ENCODE results near the gene SPATA12. TPM values are rescaled to one million over a fixed set of nuclear protein-coding genes. Genes with fewer than 3 reads are reported as not detected.
A peak's percentile ranks its signal among the peaks of the same experiment; 100 is the strongest.

The SPATA12 gene, protein sequence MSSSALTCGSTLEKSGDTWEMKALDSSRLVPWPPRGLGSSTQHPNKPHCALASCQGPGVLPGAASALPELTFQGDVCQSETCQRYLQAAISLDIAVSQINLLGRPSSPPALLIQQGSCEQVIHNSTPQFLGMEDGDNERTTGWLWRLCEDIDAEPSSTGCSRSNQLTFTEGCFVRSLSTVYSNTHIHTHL
- total RNA-seq (2014; rRNA removed; shearing (Covaris generic)): 0.14 TPM in 1 of 2 replicates, not detected in the other

DNA sequence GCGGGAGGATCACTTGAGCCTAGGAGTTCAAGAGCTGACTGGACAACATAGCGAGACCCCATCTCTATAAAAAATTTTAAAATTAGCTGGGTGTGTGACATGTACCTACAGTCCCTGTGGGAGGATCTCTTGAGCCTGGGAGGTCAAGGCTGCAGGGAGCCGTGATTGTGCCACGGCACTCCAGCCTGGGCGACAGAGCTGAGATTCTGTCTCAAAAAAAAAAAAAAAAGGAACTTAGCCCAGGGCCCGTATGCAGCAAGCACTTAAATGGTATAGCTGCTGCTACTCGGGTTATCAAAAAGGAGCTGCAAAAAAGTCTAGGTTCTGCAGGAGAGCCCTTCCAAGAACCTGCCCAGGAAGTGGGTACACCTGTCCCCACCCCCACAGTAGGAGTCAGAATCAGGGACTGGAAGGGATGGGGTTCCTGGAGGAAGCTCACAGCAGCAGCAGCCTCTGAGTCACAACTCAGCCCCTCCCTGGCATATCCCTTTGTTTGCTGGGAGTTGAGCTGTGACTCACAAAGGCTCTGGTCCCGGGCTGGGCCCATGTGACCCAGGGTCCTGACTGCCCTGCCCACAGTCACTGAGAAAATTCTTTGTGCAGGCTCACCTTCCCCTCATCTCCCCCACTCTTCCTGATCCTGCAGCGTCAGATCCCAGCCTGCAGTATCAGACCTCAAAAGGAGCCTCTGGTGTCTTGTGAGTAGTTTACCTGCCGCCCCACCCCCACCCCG lies at the start of gene SPATA12:
TSS of gene SPATA12 (plus strand) at position 576 of the 733 bp plus-strand sequence. CDS start 13,031 bp downstream, outside the sequence.
- DNase-seq: peak; percentile 90
- Histone ChIP-seq H3K27me3 (ENCODE audit: control insufficient read depth, insufficient read depth, low read length) (no peaks in the 10 kb centered on the region), H3K36me3 (replicated peaks; ENCODE audit: control insufficient read depth, insufficient read depth, low read length) (no peaks in the 10 kb centered on the region), H3K4me3 (ENCODE audit: insufficient read depth, low read depth, low read length) (no peak within 1 kb of the TSS)

DNA sequence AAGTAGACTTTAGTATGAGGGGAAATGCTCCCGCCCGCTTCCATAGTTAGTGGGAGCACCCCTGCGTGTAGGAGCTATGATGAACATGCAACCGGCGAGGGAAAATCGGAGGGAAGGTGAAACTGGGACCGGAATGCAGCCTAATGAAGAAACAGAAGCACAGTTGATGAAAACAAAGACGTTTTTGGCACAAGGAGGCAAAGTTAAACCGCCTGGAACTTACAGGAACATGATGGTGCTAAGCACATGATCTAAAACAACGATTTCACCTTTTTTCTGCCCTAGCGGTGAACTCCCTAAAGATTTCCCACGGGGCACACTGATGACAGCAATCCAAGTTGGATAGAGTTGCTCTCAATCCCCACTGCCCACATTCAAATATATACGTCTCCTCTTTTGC lies 49.4 kb upstream of the SPATA12 start:
- Histone ChIP-seq H3K27me3 (ENCODE audit: control insufficient read depth, insufficient read depth, low read length) (no peaks in the 10 kb centered on the region), H3K36me3 (replicated peaks; ENCODE audit: control insufficient read depth, insufficient read depth, low read length) (no peaks in the 10 kb centered on the region), H3K4me3 (ENCODE audit: insufficient read depth, low read depth, low read length) (no peak overlapping the region)
- no peak for DNase-seq

DNA sequence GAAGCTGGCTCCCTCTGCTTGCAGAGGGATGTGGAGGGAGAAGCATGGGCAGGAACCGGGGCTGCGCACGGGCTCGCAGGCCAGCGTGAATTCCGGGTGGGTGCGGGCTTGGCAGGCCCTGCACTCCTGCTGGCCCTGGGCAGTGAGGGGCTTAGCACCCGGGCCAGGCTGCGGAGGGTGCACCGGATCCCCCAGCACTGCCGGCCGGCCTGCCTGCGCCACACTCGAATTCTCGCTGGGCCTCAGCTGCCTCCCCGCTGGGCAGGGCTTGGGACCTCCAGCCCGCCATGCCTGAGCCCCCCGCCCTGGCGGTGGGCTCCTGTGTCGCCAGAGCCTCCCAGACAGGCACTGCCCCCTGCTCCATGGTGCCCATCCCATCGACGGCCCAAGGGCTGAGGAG lies 47.6 kb upstream of the SPATA12 start:
- Histone ChIP-seq H3K27me3 (ENCODE audit: control insufficient read depth, insufficient read depth, low read length) (no peaks in the 10 kb centered on the region), H3K4me3 (ENCODE audit: insufficient read depth, low read depth, low read length) (no peak overlapping the region), H3K36me3 (replicated peaks; ENCODE audit: control insufficient read depth, insufficient read depth, low read length) (no peaks in the 10 kb centered on the region)
- DNase-seq: no peak

DNA sequence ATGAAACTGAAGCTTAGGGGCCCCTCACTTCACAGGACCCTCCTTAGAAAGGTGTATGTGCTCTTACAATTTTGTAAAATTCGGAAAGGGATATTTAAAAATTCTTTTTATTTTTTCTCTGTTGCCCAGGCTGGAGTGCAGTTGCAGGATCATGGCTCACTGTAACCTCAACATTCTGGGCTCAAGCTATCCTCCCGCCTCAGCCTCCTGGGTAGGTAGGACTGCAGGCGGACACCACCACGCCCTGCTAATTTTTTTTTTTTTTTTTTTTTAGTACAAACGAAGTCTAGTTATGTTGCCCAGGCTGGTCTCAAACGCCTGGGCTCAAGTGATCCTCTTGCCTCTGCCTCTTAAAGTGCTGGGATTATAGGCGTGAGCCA lies 45.1 kb upstream of the SPATA12 start:
- Histone ChIP-seq H3K4me3 (ENCODE audit: insufficient read depth, low read depth, low read length) (no peak overlapping the region), H3K27me3 (ENCODE audit: control insufficient read depth, insufficient read depth, low read length) (no peaks in the 10 kb centered on the region), H3K36me3 (replicated peaks; ENCODE audit: control insufficient read depth, insufficient read depth, low read length) (no peaks in the 10 kb centered on the region)
- no peak for DNase-seq

DNA sequence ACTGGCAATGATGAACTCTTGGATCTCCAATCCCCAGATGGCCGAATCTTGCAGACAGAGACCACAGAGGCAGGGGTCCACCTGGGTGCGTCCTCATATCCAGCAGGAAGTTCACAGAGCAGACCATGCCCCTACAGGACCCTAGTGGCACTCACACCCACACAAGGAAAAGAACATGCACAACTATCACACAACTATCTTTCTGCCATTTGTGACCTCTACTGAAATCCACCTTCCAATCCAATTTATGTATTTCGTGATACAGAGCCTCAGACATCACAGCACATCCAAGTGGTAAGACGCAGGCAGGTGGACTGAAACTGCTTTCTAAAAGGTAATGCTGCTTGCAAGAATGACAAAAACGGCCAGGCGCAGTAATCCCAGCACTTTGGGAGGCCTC lies 44.6 kb upstream of the SPATA12 start:
- Histone ChIP-seq H3K27me3 (ENCODE audit: control insufficient read depth, insufficient read depth, low read length) (no peaks in the 10 kb centered on the region), H3K36me3 (replicated peaks; ENCODE audit: control insufficient read depth, insufficient read depth, low read length) (no peaks in the 10 kb centered on the region), H3K4me3 (ENCODE audit: insufficient read depth, low read depth, low read length) (no peak overlapping the region)
- DNase-seq: no peak

DNA sequence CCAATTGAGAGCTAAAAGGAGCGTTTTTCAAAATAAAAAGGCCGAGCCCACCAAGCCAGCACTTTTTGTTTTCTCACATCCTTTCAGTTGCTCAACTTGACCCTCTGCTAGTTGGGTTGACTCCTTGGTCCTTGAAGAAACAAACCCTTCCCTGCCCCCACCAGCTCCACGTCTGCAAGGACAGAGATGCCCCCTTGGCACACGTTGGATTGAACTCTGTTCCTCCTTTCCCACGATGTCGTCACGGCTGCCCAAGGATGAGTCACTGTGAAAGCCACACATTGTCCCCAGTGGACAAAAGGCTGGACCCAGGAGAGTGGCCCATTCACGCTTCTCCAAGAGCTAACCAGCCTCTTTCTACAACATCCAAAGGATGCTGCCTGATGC lies 43.0 kb upstream of the SPATA12 start:
- no peak overlapping the region for H3K4me3 ChIP-seq (ENCODE audit: insufficient read depth, low read depth, low read length)
- DNase-seq: no peak
- H3K36me3 ChIP-seq (replicated peaks; ENCODE audit: control insufficient read depth, insufficient read depth, low read length): no peaks in the 10 kb centered on the region
- no peaks in the 10 kb centered on the region for H3K27me3 ChIP-seq (ENCODE audit: control insufficient read depth, insufficient read depth, low read length)

DNA sequence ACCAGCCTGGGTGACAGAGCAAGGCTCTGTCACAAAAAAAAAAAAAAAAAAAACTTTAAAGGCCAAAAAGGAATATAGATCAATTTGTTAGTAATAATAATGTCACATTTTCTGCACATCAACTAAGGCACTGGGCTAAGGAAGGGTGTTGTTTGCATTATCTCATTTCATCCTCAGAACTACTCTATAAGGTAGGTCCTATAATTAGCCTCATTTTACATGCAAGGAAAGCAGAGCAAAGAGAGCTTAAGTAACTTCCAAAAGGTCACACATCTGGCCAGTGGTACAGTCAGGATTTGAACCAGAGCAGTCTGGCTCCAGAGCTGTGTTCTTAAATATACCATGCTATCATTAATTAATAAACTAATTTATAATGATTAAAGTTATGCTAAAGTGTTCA lies 42.2 kb upstream of the SPATA12 start:
- Histone ChIP-seq H3K4me3 (ENCODE audit: insufficient read depth, low read depth, low read length) (no peak overlapping the region), H3K27me3 (ENCODE audit: control insufficient read depth, insufficient read depth, low read length) (no peaks in the 10 kb centered on the region), H3K36me3 (replicated peaks; ENCODE audit: control insufficient read depth, insufficient read depth, low read length) (no peaks in the 10 kb centered on the region)
- no peak for DNase-seq

DNA sequence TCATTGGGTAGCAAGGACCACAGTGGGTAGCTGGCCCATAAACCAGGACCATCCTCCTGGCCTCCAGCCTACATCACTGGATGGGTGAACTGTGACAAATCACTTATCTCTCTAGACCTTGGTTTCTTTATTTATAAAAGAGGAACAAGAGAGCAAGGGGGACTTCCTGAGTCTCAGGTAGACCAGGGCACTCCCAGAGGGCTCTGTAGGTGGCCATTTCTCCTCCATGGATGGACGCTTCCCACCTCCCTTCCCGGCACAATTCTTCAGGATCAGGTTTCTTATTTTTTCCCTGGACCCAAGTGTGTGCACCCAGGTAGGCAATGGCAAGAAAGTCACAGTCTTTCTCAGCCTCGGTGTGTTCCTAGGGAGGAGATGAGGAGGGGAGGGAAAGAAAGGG lies 41.4 kb upstream of the SPATA12 start:
- no peak overlapping the region for H3K4me3 ChIP-seq (ENCODE audit: insufficient read depth, low read depth, low read length)
- no peak for DNase-seq

DNA sequence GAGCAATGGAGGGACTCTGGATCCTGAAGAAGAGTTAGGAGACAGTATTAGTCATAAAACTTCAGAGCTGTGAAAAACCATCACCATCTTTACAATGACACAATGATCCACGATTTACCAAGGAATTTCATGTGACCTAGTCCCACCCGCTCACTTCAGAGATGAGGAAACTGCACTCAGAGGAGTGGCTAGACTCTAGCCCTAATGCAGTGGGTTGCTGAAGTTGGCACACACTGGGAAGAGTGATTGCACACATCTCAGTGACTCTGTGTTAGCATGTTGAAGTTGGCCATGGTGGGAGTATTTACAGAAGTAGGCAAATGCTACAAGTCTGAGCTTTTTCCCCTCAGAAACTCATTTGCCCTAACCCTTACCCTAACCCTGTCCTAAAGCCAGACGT lies 35.2 kb upstream of the SPATA12 start:
- Histone ChIP-seq H3K27me3 (ENCODE audit: control insufficient read depth, insufficient read depth, low read length) (no peaks in the 10 kb centered on the region), H3K4me3 (ENCODE audit: insufficient read depth, low read depth, low read length) (no peak overlapping the region), H3K36me3 (replicated peaks; ENCODE audit: control insufficient read depth, insufficient read depth, low read length) (no peaks in the 10 kb centered on the region)
- DNase-seq: no peak

More for the DNA sequence above, 41.4 kb upstream of the SPATA12 start:
- Histone ChIP-seq H3K36me3 (replicated peaks; ENCODE audit: control insufficient read depth, insufficient read depth, low read length) (no peaks in the 10 kb centered on the region), H3K27me3 (ENCODE audit: control insufficient read depth, insufficient read depth, low read length) (no peaks in the 10 kb centered on the region)

DNA sequence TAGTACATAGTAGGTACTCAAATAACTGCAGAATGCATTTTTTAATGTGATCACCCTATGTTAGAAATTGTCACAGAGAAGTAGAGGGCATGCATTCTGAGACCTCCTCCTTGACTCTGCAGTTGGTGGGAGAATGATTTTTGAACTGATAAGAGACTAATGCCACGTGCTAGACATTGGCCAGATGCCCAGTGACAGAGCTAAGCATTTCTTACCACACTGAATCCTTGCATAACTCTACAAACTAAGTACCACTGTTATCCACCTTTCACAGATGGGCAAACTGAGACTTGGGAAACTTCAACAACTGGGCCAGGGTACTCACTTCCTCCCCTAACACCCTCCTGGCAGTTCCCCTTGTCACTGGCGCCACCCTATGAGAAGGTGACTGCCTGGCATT lies 33.5 kb upstream of the SPATA12 start:
- no peak for DNase-seq
- no peaks in the 10 kb centered on the region for H3K36me3 ChIP-seq (replicated peaks; ENCODE audit: control insufficient read depth, insufficient read depth, low read length)
- no peak overlapping the region for H3K4me3 ChIP-seq (ENCODE audit: insufficient read depth, low read depth, low read length)
- no peaks in the 10 kb centered on the region for H3K27me3 ChIP-seq (ENCODE audit: control insufficient read depth, insufficient read depth, low read length)

DNA sequence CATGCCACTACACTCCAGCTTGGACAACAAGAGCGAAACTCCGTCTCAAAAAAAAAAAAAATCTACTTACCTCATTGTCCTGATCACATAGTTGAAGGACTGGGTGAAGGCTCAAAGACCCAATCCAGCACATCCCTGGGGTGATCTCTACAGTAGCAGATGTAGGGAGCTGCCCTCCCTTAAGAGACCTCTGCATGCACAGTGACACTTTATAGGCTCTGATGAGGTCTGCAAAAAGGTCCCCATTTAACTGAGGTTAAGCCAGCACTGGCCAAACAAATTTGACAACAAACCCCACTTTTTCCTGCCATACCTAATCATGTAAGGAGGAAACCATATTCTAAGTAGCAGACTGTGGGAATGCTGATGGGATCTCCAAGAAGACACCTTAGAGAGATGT lies 31.1 kb upstream of the SPATA12 start:
- Histone ChIP-seq H3K27me3 (ENCODE audit: control insufficient read depth, insufficient read depth, low read length) (no peaks in the 10 kb centered on the region), H3K4me3 (ENCODE audit: insufficient read depth, low read depth, low read length) (no peak overlapping the region), H3K36me3 (replicated peaks; ENCODE audit: control insufficient read depth, insufficient read depth, low read length) (no peaks in the 10 kb centered on the region)
- DNase-seq: no peak

DNA sequence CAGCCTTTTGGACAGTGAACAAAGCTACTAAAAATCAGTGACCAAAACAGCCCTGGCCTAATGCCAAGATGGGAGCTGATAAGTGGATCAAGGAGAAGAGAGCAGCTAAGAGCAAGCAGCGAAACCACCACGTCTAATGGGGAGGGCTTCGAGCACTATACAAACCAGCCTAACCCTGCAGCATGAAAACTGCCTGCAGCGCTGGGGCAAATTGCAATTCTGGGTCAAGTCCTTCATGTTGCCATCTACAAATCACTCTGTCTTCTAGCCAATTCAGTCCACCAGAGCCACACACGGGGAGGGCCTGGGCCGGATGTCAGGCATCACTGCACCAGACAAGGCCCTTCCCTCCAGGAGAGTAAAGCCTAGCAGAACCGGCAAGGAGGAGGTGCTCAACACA lies 30.5 kb upstream of the SPATA12 start:
- no peaks in the 10 kb centered on the region for H3K36me3 ChIP-seq (replicated peaks; ENCODE audit: control insufficient read depth, insufficient read depth, low read length)
- H3K4me3 ChIP-seq (ENCODE audit: insufficient read depth, low read depth, low read length): no peak overlapping the region
- no peak for DNase-seq
- no peaks in the 10 kb centered on the region for H3K27me3 ChIP-seq (ENCODE audit: control insufficient read depth, insufficient read depth, low read length)

DNA sequence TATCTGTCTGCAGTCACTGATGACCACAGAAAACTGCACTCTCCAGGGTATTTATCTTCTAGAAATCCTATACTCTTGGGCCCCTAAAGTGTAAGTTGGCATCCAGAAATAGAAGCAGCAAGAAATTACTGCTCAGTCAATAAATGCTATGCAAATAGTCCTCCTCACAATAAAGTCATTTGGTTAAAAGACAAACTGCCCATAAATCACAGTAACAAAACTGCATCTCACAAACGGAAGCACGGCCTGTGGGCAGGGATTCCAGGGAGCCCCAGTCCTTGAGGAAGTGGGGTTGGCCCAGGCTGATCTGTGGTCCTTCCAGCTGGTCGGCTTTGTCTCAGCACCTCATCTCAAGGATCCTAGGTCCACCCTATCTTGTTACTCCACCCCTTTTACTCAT lies 29.7 kb upstream of the SPATA12 start:
- Histone ChIP-seq H3K27me3 (ENCODE audit: control insufficient read depth, insufficient read depth, low read length) (no peaks in the 10 kb centered on the region), H3K36me3 (replicated peaks; ENCODE audit: control insufficient read depth, insufficient read depth, low read length) (no peaks in the 10 kb centered on the region), H3K4me3 (ENCODE audit: insufficient read depth, low read depth, low read length) (no peak overlapping the region)
- no peak for DNase-seq

DNA sequence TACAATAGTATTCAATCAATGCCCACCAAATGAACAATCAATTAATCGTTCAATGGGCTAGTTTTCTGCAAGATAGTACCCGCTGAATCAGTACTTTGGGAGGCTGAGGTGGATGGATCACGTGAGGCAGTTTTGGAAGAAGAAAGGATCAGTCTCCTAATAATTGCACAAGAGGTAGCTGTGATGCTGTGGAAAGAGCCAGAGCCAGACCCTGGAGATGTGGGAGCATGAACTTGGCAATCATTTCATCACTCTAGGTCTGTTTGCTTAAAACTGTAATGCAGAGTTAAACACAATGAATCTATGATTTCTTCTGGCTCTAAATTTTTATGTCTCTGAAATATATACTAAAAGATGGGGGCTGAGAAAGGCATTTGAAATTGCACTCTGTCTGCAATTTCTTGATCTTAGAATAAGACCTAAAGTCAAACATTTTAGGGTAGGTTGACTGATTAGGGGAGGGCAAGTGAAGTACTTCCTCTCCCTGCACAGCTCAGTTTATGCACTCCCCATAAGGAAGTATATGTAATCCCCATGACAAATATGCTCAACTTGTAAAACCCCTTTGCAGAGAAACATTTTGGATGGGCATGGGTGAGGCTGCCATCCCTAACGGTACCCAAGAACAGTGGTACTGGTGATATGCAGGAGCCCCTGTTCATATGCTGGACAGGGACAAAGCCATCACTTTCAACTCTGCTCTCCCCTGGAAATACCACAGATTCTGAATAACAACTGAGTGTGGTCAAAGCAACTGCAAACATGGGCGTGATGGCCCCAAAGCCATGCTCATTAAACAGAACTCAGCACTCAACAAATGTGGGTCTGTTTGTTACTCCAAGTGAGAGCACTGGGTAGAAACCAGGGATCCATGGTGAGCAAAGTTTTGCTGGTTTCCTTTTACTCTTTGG lies 28.6 kb upstream of the SPATA12 start:
- Histone ChIP-seq H3K36me3 (replicated peaks; ENCODE audit: control insufficient read depth, insufficient read depth, low read length) (no peaks in the 10 kb centered on the region), H3K4me3 (ENCODE audit: insufficient read depth, low read depth, low read length) (no peak overlapping the region), H3K27me3 (ENCODE audit: control insufficient read depth, insufficient read depth, low read length) (no peaks in the 10 kb centered on the region)
- DNase-seq: no peak

DNA sequence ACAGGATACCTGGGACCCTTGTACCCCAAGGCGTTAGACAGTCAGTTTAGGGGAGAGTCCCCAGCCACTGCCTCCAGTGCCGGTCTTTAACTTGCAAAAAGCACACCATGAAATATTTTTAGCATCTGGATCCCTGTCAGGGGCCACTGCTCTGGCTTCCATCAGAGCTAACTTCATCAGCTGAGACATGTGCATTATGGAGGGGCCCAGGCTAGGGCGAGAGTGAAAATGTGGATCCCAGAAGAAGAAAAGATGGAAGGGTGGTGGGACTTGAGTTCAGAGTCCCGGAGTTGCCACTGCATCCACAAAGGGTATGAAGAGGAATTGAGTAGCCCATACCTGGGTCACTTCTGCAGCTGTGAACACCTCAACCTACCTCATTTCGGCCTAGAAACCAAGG lies 23.5 kb upstream of the SPATA12 start:
- no peak for DNase-seq
- Histone ChIP-seq H3K27me3 (ENCODE audit: control insufficient read depth, insufficient read depth, low read length) (no peaks in the 10 kb centered on the region), H3K4me3 (ENCODE audit: insufficient read depth, low read depth, low read length) (no peak overlapping the region), H3K36me3 (replicated peaks; ENCODE audit: control insufficient read depth, insufficient read depth, low read length) (no peaks in the 10 kb centered on the region)
